K562 (cell line): ENCODE measurements around the gene POLE2. TPM values are rescaled to one million over a fixed set of nuclear protein-coding genes. Genes with fewer than 3 reads are reported as not detected.

Experiments used
- ELF1 ChIP-seq: fragments of 200-800 bp; sonication (Bioruptor generic); IDR thresholded peaks from 2 replicates; pipeline ENCODE4 v1.6.1; 2016; ENCODE audit warnings: missing genetic modification characterization, missing compliant biosample characterization
- FOXP4 ChIP-seq: sonication (generic); formaldehyde crosslinking; IDR thresholded peaks from 2 replicates; pipeline ENCODE4 v1.8.0; 2022; ENCODE audit warnings: mild to moderate bottlenecking, missing genetic modification reagents, borderline replicate concordance
- GTF2B ChIP-seq: IDR thresholded peaks from 2 replicates; pipeline ENCODE4 v1.6.1; 2011; ENCODE audit not compliant: insufficient read length; ENCODE audit errors: extremely low read depth
- HDAC2 ChIP-seq: fragments of 450-650 bp; IDR thresholded peaks from 2 replicates; pipeline ENCODE4 v1.6.1; 2016; ENCODE audit warnings: mild to moderate bottlenecking
- MEF2A ChIP-seq: IDR thresholded peaks from 2 replicates; pipeline ENCODE4 v1.6.1; 2011; ENCODE audit warnings: low read depth, mild to moderate bottlenecking, low read length, moderate library complexity; ENCODE audit not compliant: control insufficient read depth
- MYC ChIP-seq, 2 experiments: fragments of 250-450 bp in 1 of 2; sonication (Bioruptor Pico) in 1 of 2; IDR thresholded peaks; 2 replicates each; pipeline versions ENCODE4 v1.5.1 to v1.6.1; 2012 to 2021; ENCODE audit warnings: low read depth in 2 of 2, borderline replicate concordance in 1 of 2, improper control_type of control experiment in 1 of 2, low read length in 1 of 2, mild to moderate bottlenecking in 1 of 2, moderate library complexity in 1 of 2
- NCOR1 ChIP-seq: fragments of 450-650 bp; IDR thresholded peaks from 2 replicates; pipeline ENCODE4 v1.6.1; 2016; ENCODE audit warnings: mild to moderate bottlenecking, moderate library complexity
- PHF8 ChIP-seq: fragments of 200-600 bp; sonication (generic); IDR thresholded peaks from 2 replicates; pipeline ENCODE4 v1.6.1; 2012; ENCODE audit warnings: mixed run types, mild to moderate bottlenecking, inconsistent platforms, low read length, moderate library complexity, borderline replicate concordance
- PRPF4 ChIP-seq: fragments of 200-400 bp; formaldehyde crosslinking; IDR thresholded peaks from one replicate; pipeline ENCODE4 v1.6.1; 2017; ENCODE audit warnings: low read length, low read depth, mild to moderate bottlenecking; ENCODE audit not compliant: insufficient read depth, poor library complexity, severe bottlenecking
- SIN3B ChIP-seq: fragments of 450-650 bp; IDR thresholded peaks from 2 replicates; pipeline ENCODE4 v1.6.1; 2017; ENCODE audit warnings: low read depth, mild to moderate bottlenecking, moderate library complexity
- SP1 ChIP-seq: sonication (generic); formaldehyde crosslinking; IDR thresholded peaks from 2 replicates; pipeline ENCODE4 v1.8.1; 2022; ENCODE audit warnings: mild to moderate bottlenecking, missing genetic modification reagents
- U2AF1 ChIP-seq: fragments of 200-400 bp; formaldehyde crosslinking; optimal IDR thresholded peaks from 2 replicates; pipeline ENCODE3; 2017; ENCODE audit warnings: mild to moderate bottlenecking, low read depth, low read length, moderate library complexity
- ZNF239 ChIP-seq: fragments of 250-450 bp; sonication (Bioruptor Pico); IDR thresholded peaks from 2 replicates; pipeline ENCODE4 v1.4.0; 2020; ENCODE audit warnings: mild to moderate bottlenecking
- polyA plus RNA-seq, 8 experiments: library from polyadenylated mRNA; depleted of rRNA in 4 of 8; stranded (reverse) in 5 of 8; unstranded in 3 of 8; fragments of >200 nt; fragmentation: Nextera tagmentation in 2 of 8; fragmentation: Illumina TruSeq in 1 of 8; extraction: Ambion mirVana in 2 of 8; extraction: Trizol in 1 of 8; gene quantifications; 2 replicates each; pipeline versions ENCODE4 v1.2.1 to v1.2.3, GENCODE V29; 2011 to 2014; ENCODE audit warnings: inconsistent platforms in 1 of 8, missing spikeins in 1 of 8
- total RNA-seq, 7 experiments: library from RNA; depleted of rRNA in 6 of 7; stranded (reverse); fragments of >200 nt in 6 of 7; fragmentation: Illumina TruSeq in 2 of 7; extraction: Trizol in 2 of 7; gene quantifications; 2 replicates each; pipeline versions ENCODE4 v1.2.1 to v1.2.3, GENCODE V29; 2011 to 2021; ENCODE audit warnings: low replicate concordance in 1 of 7
- TF ChIP-seq, protein P1 (sequence below): fragments of 250-450 bp; sonication (Bioruptor Pico); IDR thresholded peaks from 2 replicates; pipeline ENCODE4 v1.9.0; 2021; ENCODE audit warnings: mild to moderate bottlenecking, inconsistent platforms
- TF ChIP-seq, protein P2 (sequence below): fragments of 450-650 bp; IDR thresholded peaks from 2 replicates; pipeline ENCODE4 v1.6.1; 2018; ENCODE audit not compliant: partially characterized antibody

The POLE2 gene
- total and polyA plus RNA-seq, 9 of the 15 experiments (the other 6 are each of a cell fraction or from before 2014, with no cell fraction given), result 30.7 to 78.4 (median 55.4) TPM

DNA sequence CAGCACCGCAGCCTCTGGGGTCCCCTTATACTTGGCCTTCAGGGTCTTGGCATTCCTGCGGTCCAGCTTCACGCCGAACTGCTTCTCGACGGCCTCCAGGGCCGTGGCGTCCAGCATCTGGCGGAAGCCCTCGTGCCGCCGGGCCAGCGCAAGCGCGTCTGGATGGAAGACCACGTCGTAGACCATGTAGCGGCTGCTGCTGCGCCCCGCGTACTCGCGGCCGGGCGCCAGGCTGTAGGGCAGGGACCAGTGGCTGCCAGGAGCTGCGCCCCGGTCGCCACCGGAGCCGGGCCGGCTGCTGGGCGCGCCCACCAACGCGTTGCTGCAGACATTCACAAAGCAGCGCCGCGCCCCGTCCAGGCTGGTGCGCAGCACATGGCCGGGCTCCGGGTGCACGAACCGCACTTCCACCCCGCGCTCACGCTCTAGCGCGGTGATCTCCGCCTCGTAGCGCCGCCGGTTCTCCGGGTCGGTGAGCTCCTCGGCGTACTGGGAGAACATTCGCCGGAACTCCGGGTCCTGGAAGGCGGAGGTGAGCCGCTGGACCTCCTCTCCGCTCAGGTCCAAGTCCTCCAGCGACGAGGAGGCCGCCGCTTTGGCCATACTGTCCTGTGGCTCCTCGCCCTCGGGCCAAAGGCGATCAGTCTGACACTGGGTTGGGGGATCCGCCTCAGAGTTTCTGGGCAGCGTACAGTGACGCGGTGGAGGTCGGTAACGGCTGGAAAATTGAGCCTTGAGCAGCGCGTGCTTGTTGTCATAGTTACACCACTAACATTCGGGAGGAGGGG, 53.3 kb downstream of the POLE2 start, which contains the start of gene DNAAF2 (continued):
- TF ChIP-seq NCOR1 (0 out of 2 replicates have a peak, but pooled peaks have one; percentile 0), PRPF4 (peak; percentile 18), FOXP4 (CRISPR knock-in tag) (no peak), SIN3B (no peak), HDAC2 (0 out of 2 replicates have a peak, but pooled peaks have one; percentile 31), ELF1 (tag) (peak; percentile 7; the same call in 1 of the 2 replicates), MEF2A (no peak), SP1 (peak; percentile 11; the same call in 1 of the 2 replicates), ZNF239 (no peak), U2AF1 (peak; percentile 16), MYC (IDR thresholded peaks at IDR 0.05; ENCODE audit: low read depth, low read length) (peak; percentile 82), MYC (CRISPR knock-in tag; IDR thresholded peaks at IDR 0.05; ENCODE audit: borderline replicate concordance, low read depth) (no peak), GTF2B (no peak), PHF8 (peak; percentile 26; the same call in 1 of the 2 replicates)
- TF ChIP-seq, protein P1, sequence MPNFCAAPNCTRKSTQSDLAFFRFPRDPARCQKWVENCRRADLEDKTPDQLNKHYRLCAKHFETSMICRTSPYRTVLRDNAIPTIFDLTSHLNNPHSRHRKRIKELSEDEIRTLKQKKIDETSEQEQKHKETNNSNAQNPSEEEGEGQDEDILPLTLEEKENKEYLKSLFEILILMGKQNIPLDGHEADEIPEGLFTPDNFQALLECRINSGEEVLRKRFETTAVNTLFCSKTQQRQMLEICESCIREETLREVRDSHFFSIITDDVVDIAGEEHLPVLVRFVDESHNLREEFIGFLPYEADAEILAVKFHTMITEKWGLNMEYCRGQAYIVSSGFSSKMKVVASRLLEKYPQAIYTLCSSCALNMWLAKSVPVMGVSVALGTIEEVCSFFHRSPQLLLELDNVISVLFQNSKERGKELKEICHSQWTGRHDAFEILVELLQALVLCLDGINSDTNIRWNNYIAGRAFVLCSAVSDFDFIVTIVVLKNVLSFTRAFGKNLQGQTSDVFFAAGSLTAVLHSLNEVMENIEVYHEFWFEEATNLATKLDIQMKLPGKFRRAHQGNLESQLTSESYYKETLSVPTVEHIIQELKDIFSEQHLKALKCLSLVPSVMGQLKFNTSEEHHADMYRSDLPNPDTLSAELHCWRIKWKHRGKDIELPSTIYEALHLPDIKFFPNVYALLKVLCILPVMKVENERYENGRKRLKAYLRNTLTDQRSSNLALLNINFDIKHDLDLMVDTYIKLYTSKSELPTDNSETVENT (CRISPR knock-in tag), result no peak
- TF ChIP-seq, protein P2, sequence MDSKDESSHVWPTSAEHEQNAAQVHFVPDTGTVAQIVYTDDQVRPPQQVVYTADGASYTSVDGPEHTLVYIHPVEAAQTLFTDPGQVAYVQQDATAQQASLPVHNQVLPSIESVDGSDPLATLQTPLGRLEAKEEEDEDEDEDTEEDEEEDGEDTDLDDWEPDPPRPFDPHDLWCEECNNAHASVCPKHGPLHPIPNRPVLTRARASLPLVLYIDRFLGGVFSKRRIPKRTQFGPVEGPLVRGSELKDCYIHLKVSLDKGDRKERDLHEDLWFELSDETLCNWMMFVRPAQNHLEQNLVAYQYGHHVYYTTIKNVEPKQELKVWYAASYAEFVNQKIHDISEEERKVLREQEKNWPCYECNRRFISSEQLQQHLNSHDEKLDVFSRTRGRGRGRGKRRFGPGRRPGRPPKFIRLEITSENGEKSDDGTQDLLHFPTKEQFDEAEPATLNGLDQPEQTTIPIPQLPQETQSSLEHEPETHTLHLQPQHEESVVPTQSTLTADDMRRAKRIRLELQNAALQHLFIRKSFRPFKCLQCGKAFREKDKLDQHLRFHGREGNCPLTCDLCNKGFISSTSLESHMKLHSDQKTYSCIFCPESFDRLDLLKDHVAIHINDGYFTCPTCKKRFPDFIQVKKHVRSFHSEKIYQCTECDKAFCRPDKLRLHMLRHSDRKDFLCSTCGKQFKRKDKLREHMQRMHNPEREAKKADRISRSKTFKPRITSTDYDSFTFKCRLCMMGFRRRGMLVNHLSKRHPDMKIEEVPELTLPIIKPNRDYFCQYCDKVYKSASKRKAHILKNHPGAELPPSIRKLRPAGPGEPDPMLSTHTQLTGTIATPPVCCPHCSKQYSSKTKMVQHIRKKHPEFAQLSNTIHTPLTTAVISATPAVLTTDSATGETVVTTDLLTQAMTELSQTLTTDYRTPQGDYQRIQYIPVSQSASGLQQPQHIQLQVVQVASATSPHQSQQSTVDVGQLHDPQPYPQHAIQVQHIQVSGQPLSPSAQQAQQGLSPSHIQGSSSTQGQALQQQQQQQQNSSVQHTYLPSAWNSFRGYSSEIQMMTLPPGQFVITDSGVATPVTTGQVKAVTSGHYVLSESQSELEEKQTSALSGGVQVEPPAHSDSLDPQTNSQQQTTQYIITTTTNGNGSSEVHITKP, result no peak
